ENCODE results near the gene APBA1. TPM values are rescaled to one million over a fixed set of nuclear protein-coding genes. Genes with fewer than 3 reads are reported as not detected.

APBA1 gene
- total and polyA plus RNA-seq, 2 of the 8 experiments (the other 6 are each of a cell fraction or from before 2014, with no cell fraction given), result 0.36 to 0.60 TPM

GRCh38 chr9:69604568-69605219 is 67.5 kb downstream of the APBA1 start:
- FAIRE-seq, result no peak
- H3K4ac ChIP-seq (replicated peaks; ENCODE audit: insufficient read length, low read depth, low read length), result no peak overlapping the region
- no peak overlapping the region for H2BK15ac ChIP-seq (ENCODE audit: low read length)
- no peak for TF ChIP-seq HDAC6 (IDR thresholded peaks at IDR 0.05; ENCODE audit: low read depth, low read length)
- TF ChIP-seq NRF1 (IDR thresholded peaks at IDR 0.05; ENCODE audit: low read depth, low read length), result no peak
- no peak for TF ChIP-seq MAX (IDR thresholded peaks at IDR 0.05)
- no peak for TF ChIP-seq E2F6 (IDR thresholded peaks at IDR 0.05)
- TF ChIP-seq SAP30 (IDR thresholded peaks at IDR 0.05; ENCODE audit: insufficient read depth, insufficient replicate concordance, low read length), result no peak
- no peak overlapping the region for H4K8ac ChIP-seq (ENCODE audit: extremely low read depth, insufficient read depth, low read length)
- H3K27ac ChIP-seq (ENCODE audit: low read depth, low read length), result no peak overlapping the region
- no peak overlapping the region for H3K14ac ChIP-seq (ENCODE audit: insufficient read length)
- H2BK5ac ChIP-seq (ENCODE audit: low read depth, low read length), result no peak overlapping the region
- ChIA-PET POLR2A (ENCODE audit: partially characterized antibody) (interaction anchor here (0.9 kb wide), 1 partner anchor 12 kb away, joined by 3 read pairs; no protein-coding TSS in a partner anchor), CTCF (ENCODE audit: partially characterized antibody) (interaction anchor here (1.6 kb wide), 1 partner anchor 314 kb away, joined by 4 read pairs; no protein-coding TSS in a partner anchor)
- no peaks in the 10 kb centered on the region for H4K20me1 ChIP-seq (replicated peaks in 1 of 2; ENCODE audit: control insufficient read depth in 1 of 2, insufficient read depth in 2 of 2, low read length in 2 of 2)
- H3K23ac ChIP-seq (ENCODE audit: insufficient read length), result no peak overlapping the region
- no peaks in the 10 kb centered on the region for H3K36me3 ChIP-seq (ENCODE audit: control insufficient read depth in 2 of 4, insufficient read depth in 4 of 4, low read length in 3 of 4)
- H3K79me2 ChIP-seq (ENCODE audit: control insufficient read depth in 1 of 2, insufficient read depth in 2 of 2, low read length in 2 of 2), result no peaks in the 10 kb centered on the region
- H3K4me2 ChIP-seq (ENCODE audit: insufficient read depth in 1 of 2, low read depth in 2 of 2, low read length in 2 of 2), result no peak overlapping the region
- H4K91ac ChIP-seq (replicated peaks; ENCODE audit: insufficient read length, low read length), result no peak overlapping the region
- no peak for DNase-seq (ENCODE audit: low read depth in 1 of 2, low spot score in 2 of 2)
- H3K4me1 ChIP-seq (replicated peaks in 1 of 4; ENCODE audit: control insufficient read depth in 3 of 4, insufficient read depth in 4 of 4, low read length in 3 of 4), result peaks cover 0 to 2% (median 0%) of the 10 kb centered on the region in 4 experiments; a peak in 1 of 7 replicates
- H3K9ac ChIP-seq (replicated peaks in 1 of 4; ENCODE audit: extremely low read depth in 1 of 4, low read depth in 3 of 4, low read length in 3 of 4), result no peak overlapping the region
- WGBS, 2 experiments (ENCODE audit: extremely low coverage in 1 of 2, insufficient coverage in 1 of 2, insufficient read length in 1 of 2, insufficient replicate concordance in 2 of 2, low coverage in 1 of 2, low lambda C conversion rate in 2 of 2, missing lambda C conversion rate in 1 of 2), result 88% methylated on average over 10 of the region's 10 CpGs; no CpG with 5 or more reads in 1 of the 2 experiments
- no peak overlapping the region for H3K56ac ChIP-seq (replicated peaks; ENCODE audit: insufficient read length, low read depth, low read length)
- no peak overlapping the region for H2BK20ac ChIP-seq (ENCODE audit: low read length)
- no peak overlapping the region for H3K4me3 ChIP-seq (ENCODE audit: extremely low read depth in 1 of 4, insufficient read depth in 2 of 4, low read depth in 3 of 4, low read length in 4 of 4)
- no peak overlapping the region for H3K18ac ChIP-seq (ENCODE audit: extremely low read depth, low read length)
- no peak overlapping the region for H2BK120ac ChIP-seq (replicated peaks; ENCODE audit: low read depth, low read length)
- peak overlapping the region; percentile 53; the same call in 1 of the 2 replicates for H2AK5ac ChIP-seq (ENCODE audit: low read depth, low read length)
- no peaks in the 10 kb centered on the region for H3K27me3 ChIP-seq (replicated peaks in 1 of 4; ENCODE audit: control insufficient read depth in 3 of 4, extremely low read depth in 1 of 4, insufficient read depth in 3 of 4, low read length in 3 of 4)
- no peaks in the 10 kb centered on the region for H3K9me3 ChIP-seq (ENCODE audit: insufficient read depth in 2 of 2, low read depth in 1 of 2, low read length in 1 of 2)
- 0 out of 2 replicates have a peak overlapping the region, but pooled peaks have one; percentile 39 for H2BK12ac ChIP-seq (ENCODE audit: low read depth, low read length)
- no peak overlapping the region for H2AFZ ChIP-seq (ENCODE audit: low read length)
- H3K79me1 ChIP-seq (ENCODE audit: low read depth, low read length), result no peaks in the 10 kb centered on the region
- no peak overlapping the region for H4K5ac ChIP-seq (ENCODE audit: insufficient read length, low read depth, low read length)
- H3K23me2 ChIP-seq (ENCODE audit: low read depth, low read length), result no peaks in the 10 kb centered on the region

Data from H1 (cell line).